ENCODE results near the gene TTC28.
"Not testable (repeated sequence)": the region's sequence is repeated elsewhere in the genome, so short reads cannot be mapped to it uniquely, and the experiment has no call there.

Gene TTC28

DNA sequence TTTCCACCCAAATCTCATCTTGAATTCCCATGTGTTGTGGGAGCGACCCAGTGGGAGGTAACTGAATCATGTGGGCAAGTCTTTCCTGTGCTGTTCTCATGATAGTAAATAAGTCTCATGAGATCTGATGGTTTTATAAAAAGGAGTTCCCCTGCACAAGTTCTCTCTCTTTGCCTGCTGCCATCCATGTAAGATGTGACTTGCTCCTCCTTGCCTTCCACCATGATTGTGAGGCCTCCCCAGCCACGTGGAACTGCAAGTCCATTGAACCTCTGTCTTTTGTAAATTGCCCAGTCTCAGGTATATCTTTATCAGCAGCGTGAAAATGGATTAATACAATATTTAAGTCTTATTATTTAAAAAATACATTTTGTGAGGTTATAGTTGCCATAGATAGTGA is 315.5 kb downstream of the TTC28 start:
- not testable (repeated sequence) for DNase-seq (ENCODE audit: low read depth, low spot score)

DNA sequence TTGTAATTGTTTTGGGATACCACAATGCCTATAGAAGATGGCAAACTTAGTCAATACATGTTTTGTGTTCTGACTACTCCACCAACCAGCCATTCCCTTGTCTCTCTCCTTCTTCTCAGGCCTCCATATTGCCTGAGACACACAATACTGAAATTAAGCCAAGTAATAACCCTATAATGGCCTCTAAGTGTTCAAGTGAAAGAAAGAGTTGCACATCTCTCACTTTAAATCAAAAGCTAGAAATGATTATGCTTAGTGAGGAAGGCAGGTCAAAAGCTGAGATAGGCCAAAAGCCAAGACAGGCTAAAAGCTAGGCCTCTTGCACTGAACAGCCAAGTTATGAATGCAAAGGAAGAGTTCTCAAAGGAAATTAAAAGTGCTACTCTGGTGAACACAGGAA is 318.7 kb downstream of the TTC28 start:
- DNase-seq (ENCODE audit: low read depth, low spot score), result no peak

DNA sequence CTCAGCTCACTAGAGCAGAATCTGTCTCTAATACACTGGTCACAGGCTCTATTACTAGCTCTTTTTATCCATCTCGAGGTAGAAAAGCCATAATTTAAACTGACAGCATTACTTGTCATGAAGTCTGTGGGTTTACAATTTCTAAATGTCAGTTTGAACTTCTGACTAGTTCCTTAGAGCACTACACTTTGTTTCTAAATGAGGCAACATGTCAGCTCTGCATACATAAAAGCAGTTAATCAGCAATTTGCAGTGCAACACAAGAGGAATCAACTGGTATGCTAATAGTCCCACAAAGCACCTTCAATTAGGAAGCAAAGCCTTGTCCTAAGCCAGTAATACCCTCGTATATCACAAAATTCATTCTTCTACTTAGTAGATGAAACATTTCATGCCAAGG is 321.3 kb downstream of the TTC28 start:
- peak; percentile 15 for DNase-seq (ENCODE audit: low read depth, low spot score)

DNA sequence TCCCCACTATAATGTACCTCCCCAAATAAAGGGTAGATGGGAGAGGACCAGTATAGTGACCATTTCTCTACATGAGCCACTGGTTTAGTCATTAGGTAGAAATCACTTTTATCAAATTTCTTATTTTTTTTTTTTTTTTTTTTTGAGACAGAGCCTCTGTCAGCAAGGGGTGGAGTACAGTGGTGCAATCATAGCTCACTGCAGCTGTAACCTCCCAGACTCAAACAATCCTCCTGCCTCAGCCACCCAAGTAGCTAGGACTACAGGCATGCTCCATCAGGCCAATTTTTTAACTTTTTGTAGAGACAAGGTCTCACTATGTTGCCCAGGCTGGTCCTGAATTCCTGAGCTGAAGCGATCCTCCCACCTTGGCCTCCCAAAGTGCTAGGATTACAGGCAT is 322.4 kb downstream of the TTC28 start:
- no peak for DNase-seq (ENCODE audit: low read depth, low spot score)

DNA sequence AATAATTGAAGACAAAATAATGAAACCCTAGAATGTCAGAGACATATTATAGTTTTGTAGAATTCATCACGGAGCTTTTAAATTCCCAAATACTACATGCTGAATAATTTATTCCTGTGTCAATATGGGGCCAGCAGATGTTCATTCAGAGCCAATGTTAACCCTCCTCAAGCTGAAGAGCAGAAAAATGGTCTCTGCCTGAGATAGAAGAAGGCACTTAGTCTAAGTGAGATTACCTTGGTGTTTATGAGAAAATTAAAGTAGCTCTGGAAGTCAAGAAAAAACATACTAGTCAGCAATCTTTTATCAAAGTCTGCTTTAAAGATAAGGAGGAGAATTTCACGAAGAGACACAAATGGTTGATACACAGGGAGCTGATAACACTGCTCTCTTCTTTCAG is 328.2 kb downstream of the TTC28 start:
- DNase-seq (ENCODE audit: low read depth, low spot score), result no peak

DNA sequence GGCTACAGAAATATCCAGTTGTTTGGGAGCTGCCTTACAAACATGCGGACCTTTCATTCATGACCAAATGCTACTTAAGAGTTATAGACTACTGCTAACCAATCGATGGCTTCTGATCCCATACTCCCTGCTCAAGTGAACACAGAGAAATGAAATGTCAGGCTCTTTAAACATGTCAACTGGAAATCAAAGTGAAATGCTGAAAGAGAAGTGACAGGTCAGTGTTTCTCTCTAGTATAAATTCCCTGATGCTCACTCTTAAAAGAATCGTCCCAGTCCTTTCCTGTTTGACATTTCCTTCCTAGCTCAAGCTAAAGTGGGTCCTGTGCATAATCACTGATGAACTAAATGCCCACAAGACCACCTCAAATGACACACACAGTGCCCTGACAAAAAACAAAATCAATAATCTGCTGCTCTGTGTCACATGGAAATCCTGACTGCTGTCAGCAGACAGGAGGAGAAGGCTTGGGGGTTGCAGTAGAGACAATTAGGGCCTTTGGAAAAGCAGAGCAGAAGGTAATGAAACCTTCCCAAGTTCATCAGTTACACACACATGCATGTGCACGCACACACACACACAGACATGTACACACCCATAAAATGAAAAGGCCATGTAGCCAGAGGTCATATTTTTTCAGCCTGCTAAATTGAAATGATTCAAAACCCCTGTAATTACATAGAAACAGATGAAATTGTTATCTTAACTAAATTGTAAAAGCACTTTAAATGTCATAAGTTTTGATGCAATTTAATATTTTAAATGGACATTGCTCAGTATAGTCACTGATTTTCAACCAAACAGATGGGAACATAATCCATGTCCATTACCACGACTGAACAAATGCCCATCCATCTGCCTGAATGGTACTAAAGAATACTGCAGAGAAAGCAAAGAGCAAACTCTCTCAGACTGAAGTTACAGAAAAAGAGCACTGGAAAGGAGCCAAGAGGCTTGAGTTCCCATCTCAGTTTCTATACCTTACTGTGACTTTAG is 330.7 kb downstream of the TTC28 start:
- no peak for DNase-seq (ENCODE audit: low read depth, low spot score)

DNA sequence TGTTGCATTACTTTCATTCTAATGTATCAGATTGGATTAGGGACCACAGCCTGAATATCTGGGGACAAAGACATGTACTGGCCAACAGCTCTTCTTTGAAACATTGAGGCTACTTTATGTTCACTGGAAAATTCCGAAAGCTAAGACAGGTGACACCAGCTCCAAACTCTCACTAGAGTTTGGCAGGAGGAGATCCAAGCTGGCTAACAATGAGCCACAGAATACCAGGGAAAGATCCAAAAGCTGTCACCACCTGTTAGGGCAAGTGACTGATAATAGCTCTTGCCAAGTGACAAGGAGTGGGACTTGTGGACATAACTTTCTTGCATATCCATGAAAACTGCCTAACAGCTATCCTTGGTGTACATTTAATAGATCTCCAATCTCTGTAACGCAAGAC is 333.3 kb downstream of the TTC28 start:
- no peak for DNase-seq (ENCODE audit: low read depth, low spot score)

DNA sequence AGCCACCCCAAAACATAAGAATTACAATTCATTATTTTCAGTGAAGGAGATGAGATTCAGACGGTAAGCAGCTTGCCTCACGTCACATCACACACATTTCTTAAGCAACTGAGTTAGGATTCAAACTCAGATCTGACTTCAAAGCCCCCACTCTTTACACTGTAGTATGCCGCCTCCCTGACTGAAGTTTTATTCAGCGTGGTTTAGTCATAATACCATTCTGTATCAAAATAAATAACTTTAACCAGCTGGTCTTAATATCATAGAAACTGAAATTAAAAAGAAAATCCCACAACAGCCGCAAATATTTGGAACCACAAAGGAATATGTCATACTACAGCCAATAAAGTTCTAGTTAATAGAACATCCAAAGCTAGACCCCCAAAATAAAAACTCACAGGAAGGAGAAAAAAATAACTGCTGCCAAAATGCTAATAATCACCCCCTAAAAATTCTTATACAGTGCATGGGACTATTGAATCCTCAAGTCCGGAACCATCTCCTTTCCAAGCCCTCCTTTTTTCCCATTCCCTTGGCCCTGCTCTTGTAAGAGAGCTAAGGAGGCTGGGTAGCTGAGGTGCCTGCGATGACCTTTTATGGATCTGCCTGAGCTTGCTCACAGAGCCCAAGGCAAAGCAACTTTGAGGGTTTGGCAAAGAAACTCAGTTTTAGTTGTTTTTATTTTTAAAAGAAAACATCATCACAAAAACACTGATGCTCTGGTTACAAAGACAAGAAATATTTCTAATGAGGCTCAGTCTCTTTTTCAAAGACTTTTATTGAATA is 334.5 kb downstream of the TTC28 start:
- peak; percentile 46 for DNase-seq (ENCODE audit: low read depth, low spot score)

DNA sequence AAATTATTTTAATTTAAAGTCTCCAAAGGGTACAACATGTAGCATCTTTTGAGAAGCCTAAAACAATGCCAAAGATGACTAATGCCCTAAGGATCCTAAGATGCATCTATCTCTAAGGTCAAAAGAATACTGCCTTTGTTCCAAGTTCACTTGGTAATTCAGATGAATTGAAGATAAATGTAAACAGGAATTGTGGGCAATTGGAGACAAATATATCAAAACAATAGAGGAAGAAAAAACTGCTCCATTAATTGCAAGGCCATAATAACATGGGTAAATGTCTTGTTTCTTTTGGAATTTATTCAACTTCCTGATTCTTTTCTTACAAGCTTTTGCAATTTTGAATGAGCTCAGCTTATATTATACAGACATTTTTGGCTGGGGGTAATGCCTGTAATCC is 338.6 kb downstream of the TTC28 start:
- peak; percentile 38 for DNase-seq (ENCODE audit: low read depth, low spot score)

DNA sequence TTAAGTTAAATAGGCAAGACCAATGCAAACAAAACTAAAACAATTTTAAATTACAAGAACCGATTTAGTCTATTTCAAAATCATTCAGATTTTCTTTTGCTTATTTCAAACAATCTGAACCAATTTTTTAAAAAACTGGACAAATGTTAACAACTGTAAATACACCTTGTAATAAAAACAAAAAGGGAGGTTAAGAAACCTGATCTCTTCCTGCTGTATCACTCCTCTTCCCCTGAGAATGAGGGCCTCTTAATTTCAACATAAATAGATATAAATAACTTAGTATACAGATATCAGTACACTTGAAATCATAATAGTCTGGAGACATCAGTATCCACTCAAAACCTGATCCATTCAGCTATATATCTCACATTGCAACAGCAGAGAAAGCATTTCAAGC is 346.6 kb downstream of the TTC28 start:
- DNase-seq (ENCODE audit: low read depth, low spot score), result no peak

DNA sequence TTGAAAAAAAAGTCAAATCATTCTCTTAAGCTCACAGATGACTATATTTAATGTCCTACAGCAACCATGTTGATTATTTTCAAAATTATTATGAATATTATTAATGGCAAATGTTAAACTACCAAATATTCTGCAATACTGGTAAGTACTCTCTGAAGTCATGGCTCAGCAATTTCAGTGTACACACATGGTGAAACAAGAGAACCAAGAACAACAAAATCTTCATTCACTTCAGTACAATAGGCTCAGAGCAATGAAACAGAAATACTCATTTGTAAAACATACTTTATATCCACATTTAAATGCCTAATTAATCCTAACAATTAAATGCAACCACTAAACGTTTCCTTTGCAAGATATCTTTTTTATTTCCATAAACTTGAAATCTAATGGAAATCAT is 347.2 kb downstream of the TTC28 start:
- no peak for DNase-seq (ENCODE audit: low read depth, low spot score)

DNA sequence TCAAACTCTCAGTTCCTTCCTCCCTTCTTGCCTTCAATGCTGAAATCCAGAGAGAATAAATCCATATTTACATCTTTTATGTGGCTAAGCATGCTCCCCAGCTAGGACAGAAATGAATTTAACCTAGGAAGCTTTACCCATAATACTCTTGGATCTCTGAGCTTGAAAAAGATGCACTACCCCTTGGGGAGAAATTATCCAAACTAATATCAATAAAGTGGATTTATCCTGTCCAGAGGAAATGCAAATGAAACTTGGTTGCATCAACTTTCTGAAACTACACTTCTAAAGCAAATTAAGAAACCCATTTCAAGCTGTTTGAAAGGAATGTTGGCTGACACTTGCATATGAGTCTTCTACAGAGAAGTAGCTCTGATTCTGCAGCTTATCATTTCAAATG is 347.9 kb downstream of the TTC28 start:
- DNase-seq (ENCODE audit: low read depth, low spot score), result no peak

DNA sequence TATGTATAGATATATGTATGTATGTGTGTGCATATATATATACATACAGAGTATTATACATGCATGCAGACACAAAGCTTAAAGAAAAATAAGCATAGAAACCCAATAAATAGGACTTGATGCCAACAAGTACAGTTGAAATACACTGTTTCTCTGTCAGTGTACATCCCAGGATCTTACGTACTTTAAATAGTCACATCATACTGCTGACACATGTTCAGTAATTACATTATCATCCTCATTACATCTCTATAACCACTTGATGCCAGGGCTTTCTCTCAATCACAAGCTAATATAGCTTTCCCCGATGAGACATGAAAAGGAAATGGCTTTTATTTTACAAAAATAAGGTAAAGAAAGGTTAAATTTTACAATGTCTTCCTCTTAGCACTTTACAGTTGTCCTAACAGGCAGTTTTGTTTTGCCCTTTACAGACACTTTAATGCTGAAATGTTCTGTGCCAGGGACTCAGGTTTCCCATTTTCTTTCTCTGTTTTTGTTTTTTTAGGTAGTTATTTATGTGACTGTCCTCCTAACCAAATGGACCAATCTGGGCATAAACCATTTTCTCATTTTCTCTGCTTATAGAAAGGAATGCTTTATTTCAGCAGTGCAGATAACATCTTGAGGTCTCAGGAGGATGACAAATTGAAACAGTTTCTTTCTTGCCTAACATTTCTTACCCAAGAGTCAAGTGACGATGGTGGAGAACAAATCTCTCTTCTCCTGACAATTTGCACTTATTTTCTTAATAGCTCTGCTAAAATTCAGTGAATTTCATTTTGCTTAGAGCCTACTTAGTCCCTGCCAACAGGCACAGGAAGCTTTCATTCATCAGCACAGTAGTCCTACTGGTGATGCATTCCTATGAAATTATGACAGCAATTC is 350.2 kb downstream of the TTC28 start:
- peak; percentile 27 for DNase-seq (ENCODE audit: low read depth, low spot score)

DNA sequence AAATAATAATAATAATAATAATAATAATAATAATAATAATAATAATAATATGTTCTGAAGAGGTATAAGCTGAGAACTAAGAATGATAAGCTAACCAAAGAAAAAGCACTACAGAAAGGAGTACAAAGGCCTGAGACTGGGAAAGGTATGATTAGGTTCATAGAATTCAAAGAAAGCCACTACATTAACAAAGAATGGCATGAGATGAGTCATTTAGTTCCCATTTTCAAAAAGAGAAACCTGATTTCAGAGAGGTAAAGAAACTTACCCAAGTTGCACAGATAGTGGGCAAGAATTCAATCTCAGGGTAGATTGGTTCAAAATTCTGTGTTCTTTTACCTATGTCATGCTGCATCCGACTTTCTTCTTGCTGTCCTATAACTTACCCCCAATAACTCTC is 350.9 kb downstream of the TTC28 start:
- DNase-seq (ENCODE audit: low read depth, low spot score), result peak; percentile 15

DNA sequence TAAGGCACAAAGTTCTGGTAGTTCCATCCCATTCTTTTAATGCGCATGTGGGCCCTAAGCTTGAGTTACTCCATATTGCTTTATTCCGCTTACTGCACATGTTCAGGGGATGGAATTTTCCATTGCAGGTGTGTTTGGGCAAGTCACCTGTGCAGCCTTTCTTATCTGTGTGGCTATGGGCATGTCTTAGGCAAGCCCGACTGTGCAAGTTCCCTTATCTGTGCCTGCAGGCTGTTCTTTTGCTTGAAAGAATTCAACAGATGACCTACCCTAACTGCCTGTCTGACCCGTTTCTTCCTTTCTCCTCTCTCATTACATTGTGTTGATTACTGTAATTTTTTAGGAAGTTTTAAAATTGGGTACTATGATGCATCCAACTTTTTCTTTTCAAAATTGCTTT is 363.6 kb downstream of the TTC28 start:
- no peak for DNase-seq (ENCODE audit: low read depth, low spot score)

DNA sequence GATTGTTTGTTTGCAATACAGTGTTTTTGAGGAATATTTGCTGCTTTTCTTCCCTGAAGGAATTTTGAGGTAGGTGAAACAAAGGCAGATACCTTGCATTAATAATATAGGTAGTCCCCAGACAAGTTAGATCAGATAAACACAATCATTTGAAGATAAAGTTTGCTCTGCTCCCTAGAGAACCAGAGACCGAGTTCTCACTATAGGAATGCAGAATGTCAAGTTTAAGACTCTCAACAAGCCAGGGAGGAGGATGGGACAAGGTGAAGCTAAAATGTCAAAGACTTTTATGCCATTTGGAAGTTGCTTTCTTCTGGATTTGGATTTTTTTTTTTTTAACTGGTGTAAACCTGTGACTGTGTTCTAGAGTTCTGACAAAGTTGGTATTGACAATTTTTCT is 364.7 kb downstream of the TTC28 start:
- DNase-seq (ENCODE audit: low read depth, low spot score), result no peak

DNA sequence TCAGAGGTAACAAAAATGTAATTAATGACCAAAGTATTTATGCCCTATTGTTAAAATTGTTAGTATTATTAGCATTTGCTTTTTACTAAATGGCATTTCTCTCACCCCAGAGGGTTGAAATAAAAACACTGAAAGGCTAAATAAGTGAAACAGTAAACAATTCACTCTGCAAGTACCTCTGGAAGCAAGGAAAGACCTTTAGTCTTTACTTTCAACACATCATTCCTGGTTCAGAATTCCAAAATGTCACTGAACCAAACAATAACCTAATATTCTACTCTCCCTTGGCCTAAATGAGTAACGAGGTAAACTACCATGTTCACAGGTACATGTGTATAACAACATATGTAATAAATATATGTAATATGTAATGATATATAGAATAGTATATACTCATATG is 369.3 kb downstream of the TTC28 start:
- no peak for DNase-seq (ENCODE audit: low read depth, low spot score)

DNA sequence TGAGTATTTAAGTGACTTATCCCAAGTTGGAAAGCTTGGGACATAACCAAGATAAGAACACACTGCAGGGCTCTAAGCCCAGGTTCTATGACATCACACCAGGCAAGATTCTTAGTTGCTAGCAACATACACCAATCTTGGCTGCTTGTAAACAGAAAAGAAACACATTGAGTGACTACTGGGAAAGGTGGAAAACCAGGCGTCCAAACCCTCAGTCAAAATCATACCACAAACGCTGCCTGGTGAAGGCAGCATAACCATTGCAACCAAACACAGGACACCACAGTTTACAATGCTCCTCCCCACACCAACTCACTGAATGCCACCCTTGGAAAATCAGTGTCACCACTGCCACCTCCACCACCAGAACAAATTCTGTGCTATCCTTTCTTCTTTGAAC is 379.9 kb downstream of the TTC28 start:
- DNase-seq (ENCODE audit: low read depth, low spot score), result peak; percentile 72

DNA sequence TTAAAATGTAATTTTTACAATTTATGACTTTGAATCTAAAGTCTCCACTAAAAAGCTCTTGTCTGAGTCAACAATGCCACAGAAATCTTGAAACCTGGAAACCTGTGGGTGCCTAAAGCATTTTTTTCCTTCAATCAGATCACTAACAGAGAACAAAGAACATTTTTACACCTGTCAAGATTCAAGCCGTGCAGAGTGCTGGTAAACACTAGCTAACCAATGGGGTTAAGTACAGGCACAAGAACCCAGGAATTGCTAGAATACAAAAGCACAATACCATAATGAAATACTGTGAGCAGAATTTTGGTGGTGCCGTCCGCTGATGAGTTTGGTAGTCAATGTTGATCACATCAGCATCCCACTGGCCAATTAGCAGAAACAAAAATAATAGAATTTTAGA is 380.3 kb downstream of the TTC28 start:
- no peak for DNase-seq (ENCODE audit: low read depth, low spot score)

DNA sequence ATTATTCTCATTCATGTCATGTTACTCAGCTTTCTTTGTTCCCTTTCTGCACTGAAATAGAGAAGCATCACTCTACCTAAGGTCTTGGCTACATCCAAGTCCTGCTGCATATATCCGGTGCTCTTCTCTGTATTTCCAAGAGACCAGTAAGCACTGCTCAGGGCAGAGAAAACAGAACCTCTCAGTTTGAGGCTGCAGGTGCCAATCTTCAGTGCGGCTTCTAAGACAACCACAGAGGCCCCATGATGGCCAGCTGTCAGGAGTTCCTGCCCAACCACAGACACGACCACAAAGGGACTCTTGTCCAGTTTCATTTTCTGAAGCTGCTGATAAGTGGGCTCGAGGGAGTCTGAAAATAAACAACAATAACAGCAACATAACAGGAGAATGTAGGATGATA is 382.1 kb downstream of the TTC28 start:
- peak; percentile 55 for DNase-seq (ENCODE audit: low read depth, low spot score)

DNA sequence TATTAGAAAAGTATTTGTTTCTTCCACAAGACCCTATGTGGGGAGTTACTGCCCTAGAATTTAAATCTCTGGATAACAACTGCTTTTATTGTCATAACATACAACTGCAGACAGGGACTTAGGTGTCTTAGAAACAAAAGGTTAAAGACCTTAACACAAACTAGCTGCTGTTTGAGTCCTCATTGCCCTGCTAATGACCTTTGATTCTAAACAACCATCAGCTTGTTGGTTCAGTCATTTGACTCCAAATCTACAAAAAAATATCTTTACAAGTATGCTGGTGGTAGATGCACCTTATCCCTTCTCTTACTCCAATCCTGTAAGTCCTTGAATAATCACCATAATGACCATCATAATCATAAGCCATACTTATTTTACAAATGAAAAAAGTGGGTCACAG is 383.2 kb downstream of the TTC28 start:
- no peak for DNase-seq (ENCODE audit: low read depth, low spot score)

Data from astrocyte of the hippocampus (primary cell).